Esophagus (tissue), 2 donors: ENCODE measurements around the gene RPL10A. TPM values are rescaled to one million over a fixed set of nuclear protein-coding genes. Genes with fewer than 3 reads are reported as not detected.

ENCODE experiments used
- H3K27ac ChIP-seq, 2 donors: one replicate each; pipeline ENCODE4 v1.5.1; 2013; ENCODE audit warnings: low read depth in 2 of 2, mild to moderate bottlenecking in 2 of 2, inconsistent platforms in 1 of 2, low read length in 1 of 2, moderate library complexity in 1 of 2
- H3K27me3 ChIP-seq, 2 donors: one replicate each; pipeline ENCODE4 v1.6.1; 2013; ENCODE audit warnings: low read length in 2 of 2, control low read depth in 1 of 2, mild to moderate bottlenecking in 1 of 2; ENCODE audit not compliant: insufficient read depth in 2 of 2, control insufficient read depth in 1 of 2
- H3K36me3 ChIP-seq, 2 donors: one replicate each; pipeline ENCODE4 v1.6.1; 2013; ENCODE audit warnings: low read length in 1 of 2; ENCODE audit not compliant: control insufficient read depth in 2 of 2, insufficient read depth in 2 of 2
- H3K4me1 ChIP-seq, 2 donors: one replicate each; pipeline ENCODE4 v1.6.1; 2013; ENCODE audit warnings: low read length in 1 of 2; ENCODE audit not compliant: control insufficient read depth in 2 of 2, insufficient read depth in 2 of 2
- H3K4me3 ChIP-seq, 2 donors: one replicate each; pipeline ENCODE4 v1.5.1; 2013; ENCODE audit warnings: low read length in 2 of 2, mild to moderate bottlenecking in 2 of 2, low read depth in 1 of 2, moderate library complexity in 1 of 2
- H3K9me3 ChIP-seq, 2 donors: one replicate each; pipeline ENCODE4 v1.6.1; 2013; ENCODE audit warnings: mild to moderate bottlenecking in 2 of 2, low read depth in 1 of 2, low read length in 1 of 2, moderate library complexity in 1 of 2; ENCODE audit not compliant: control insufficient read depth in 2 of 2, insufficient read depth in 1 of 2
- WGBS, 2 donors: extraction: QIAGEN DNeasy Blood & Tissue Kit; methylation state at CpG; one replicate each; pipeline ENCODE4 v1.1.7; 2013; 5-methylcytosine and 5-hydroxymethylcytosine counted together
- polyA plus RNA-seq, 2 donors: library from polyadenylated mRNA; stranded (reverse); fragments of 200-250 nt; gene quantifications; one replicate each; pipeline ENCODE4 v1.2.3, GENCODE V29; 2013
- donor health status: healthy with polysubstance abuse.
- donor health status: Bipolar disorder and iron deficiency.

The RPL10A gene
- polyA plus RNA-seq, 2 donors: 735 to 2,438 TPM

DNA sequence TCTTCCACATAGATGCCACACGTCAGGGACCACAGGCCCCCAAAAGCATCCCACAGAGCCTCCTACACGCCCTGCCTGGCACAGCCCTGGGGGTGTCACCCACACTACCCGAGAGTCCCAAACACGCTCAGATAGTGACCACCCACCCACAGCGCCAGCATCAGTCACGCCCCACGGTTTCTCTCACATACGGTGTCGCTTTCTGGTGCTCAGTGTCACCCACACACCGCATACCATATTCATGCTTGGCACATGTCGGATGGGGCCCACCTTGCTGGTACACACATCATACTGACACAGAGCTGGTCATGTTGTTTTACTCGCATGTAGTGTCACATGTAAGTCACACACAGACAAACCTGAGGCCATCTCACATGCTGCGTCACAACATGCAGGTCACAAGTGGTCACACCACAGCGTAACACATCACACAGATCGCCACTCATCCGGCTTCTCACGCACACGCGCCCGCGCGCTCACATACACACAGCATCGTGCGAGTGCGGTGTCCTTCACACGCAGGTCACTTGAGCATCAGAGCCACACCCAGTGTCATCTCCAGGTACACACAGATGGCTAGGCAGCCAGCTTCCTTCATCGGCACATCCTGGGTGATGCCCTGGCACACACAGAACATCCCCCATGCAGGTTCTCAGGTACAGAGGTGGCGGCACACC is 25.2 kb downstream of the RPL10A start:
- no peaks in the 10 kb centered on the region for H3K27me3 ChIP-seq

DNA sequence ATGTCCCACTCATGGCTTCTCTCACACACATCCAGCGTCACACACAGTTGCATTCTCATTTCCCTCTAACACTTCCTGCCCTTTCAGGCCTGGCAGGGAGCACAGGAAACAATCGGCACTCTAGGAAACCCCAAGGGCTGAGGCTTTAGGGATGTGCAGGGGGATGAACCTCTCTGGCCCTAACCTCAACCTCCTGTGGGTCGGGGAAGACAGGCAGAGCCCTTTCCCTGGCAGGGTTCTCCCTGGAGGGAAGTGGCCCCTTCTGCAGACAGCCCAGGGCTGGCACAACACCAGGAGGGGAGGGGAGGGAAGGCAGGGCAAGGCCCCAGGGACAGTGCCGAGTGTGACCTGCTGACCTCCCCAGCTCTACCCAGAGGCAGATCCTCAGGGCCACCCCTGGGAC is 26.0 kb downstream of the RPL10A start:
- Histone ChIP-seq H3K27ac (peak overlapping the region; percentile 36 to 74), H3K9me3 (no peaks in the 10 kb centered on the region), H3K4me3 (peak overlapping the region; percentile 25 to 89), H3K4me1 (peaks cover 22 to 55% of the 10 kb centered on the region in 2 donors), H3K36me3 (peaks cover 0 to 5% of the 10 kb centered on the region in 2 donors), H3K27me3 (no peaks in the 10 kb centered on the region)
- WGBS, 2 donors: 7 to 17% methylated on average over 3 to 4 of the region's 4 CpGs

More for the DNA sequence above, 25.2 kb downstream of the RPL10A start:
- Histone ChIP-seq H3K27ac (peak overlapping the region; percentile 36 to 74), H3K9me3 (no peaks in the 10 kb centered on the region), H3K36me3 (peaks cover 0 to 5% of the 10 kb centered on the region in 2 donors), H3K4me1 (peaks cover 22 to 50% of the 10 kb centered on the region in 2 donors), H3K4me3 (peak overlapping the region in 1 of 2 donors; percentile 12)
- 77 to 79% methylated on average over 28 of the region's 28 CpGs for WGBS, 2 donors

DNA sequence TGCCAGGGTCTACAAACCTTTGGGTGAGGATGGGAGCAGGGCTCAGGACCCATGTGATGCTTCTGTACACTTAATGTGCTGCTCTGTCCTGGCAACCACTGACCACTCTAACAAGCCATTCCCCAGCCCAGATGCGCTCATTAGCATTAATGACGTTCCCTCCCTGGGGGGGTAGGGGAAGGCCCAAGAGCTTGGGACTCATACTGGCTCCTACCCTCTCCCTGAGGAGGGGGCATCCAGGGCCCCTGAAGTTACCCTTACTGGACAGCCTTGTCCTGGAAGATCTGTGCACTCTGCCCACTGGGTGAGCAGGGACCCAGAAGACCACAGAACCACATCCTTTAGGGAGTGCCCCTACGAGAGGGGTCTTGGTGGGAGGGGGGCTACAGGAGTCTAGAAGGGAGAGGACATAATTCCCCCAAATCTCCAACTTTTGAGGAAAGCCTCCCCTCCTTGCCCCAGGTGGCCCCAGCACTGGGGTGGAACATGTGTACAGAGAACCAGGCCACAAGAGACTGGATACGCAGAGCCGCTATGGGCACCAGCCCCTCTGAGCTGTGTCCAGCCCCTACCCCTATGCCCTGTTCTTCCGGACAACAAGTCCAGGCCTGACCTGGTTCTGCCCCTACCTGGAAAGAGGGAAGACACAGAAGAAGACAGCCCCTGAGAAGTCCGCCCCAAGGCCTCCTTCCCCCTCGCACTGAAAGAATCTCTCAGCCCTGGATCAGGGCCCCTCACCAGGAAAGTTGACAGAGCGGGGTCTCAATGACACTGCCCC is 27.2 kb downstream of the RPL10A start:
- Histone ChIP-seq H3K27ac (peak overlapping the region; percentile 96 to 98), H3K4me3 (peak overlapping the region; percentile 75 to 89), H3K4me1 (peaks cover 19 to 52% of the 10 kb centered on the region in 2 donors), H3K9me3 (no peaks in the 10 kb centered on the region), H3K36me3 (peaks cover 0 to 5% of the 10 kb centered on the region in 2 donors), H3K27me3 (no peaks in the 10 kb centered on the region)
- 38 to 49% methylated on average over 9 of the region's 9 CpGs for WGBS, 2 donors

DNA sequence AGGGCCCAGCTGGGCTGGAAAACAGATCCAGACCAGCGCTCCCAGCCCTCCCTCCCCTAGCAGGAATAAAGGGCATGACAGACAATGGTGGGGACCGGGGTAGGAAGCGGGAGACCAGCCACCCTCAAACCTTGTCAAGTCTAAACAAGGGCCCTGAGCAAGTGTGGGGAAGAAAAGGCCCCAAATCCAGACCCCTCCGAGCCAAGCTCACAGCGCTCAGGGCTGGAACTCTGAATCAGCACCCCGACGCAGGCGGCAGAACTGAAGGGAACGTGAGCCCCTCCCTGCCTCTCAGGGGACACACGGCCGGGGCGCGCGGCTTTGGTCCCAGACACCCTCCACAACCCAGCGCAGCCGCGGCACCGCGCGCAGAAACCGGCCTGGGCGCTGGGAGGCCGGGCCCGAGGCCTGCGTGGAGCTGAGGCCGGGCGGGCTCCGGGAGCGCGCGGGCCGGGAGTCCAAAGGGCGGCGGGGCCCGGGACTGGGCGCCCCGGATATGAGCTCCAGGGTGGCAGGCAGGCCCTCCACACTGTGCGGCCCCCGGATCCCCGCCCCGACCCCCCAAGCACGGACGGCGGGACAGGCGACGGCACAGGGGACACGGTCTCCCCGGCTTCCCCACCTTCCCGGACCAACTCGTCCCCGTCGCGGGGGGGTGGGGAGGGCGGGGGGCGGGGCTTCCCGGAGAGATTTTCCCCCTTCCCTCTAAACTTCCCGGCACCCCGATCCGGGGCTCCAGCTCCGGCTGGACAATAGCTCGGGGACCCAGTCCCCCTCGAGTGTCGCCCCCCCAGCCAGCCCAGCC is 28.0 kb downstream of the RPL10A start:
- Histone ChIP-seq H3K4me3 (peak overlapping the region; percentile 75 to 89), H3K4me1 (peaks cover 18 to 49% of the 10 kb centered on the region in 2 donors), H3K9me3 (no peaks in the 10 kb centered on the region), H3K27ac (peak overlapping the region; percentile 96 to 98), H3K36me3 (peaks cover 0 to 5% of the 10 kb centered on the region in 2 donors), H3K27me3 (no peaks in the 10 kb centered on the region)
- 11 to 13% methylated on average over 46 to 63 of the region's 63 CpGs for WGBS, 2 donors

DNA sequence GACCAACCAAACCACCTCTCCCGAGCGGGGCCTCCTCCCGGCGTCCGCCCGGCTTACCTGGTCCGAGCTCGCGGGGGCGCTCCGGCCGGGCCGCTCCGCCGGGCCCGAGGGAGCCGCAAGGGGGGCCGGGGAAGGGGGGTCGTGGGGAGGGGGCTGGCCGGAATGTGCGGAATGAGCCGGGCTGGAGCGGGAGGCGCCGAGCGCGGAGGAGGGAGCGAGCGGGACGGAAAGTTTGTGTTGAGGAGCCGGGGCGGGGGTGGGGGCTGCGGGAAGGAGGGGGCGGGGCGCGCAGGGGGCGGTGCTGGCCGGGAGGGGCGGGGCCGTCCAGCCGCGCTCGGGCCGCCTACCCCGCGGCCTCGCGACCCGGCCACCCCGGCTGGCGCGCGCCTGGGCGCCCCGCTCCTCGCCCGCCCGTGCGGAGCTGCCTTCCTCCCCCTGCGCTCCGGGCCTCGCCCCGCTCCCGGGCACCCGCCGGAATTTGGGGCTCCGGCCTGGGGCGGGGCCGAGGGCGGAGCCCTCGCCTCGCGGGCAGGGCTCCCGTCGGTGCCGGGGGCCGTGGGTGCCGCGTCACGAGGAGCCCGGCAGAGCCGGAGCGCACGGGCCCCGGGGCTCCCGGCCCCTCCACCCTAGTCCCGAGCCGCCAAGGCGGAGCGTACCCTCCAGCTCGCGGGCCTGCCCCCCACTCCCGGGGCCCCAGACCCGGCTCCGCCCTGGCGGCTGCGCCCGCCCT is 28.8 kb downstream of the RPL10A start, which contains the start of gene TEAD3:
TSS of gene TEAD3 (minus strand) at position 239 of the 730 bp plus-strand sequence.
- H3K27ac ChIP-seq: peak within 1 kb of the TSS; percentile 96 to 98
- WGBS, 2 donors: 0 to 1% methylated on average over 28 to 87 of the region's 98 CpGs
- H3K36me3 ChIP-seq: peaks cover 0 to 5% of the 10 kb centered on the region in 2 donors
- no peaks in the 10 kb centered on the region for H3K9me3 ChIP-seq
- H3K4me1 ChIP-seq: peaks cover 10 to 41% of the 10 kb centered on the region in 2 donors
- H3K27me3 ChIP-seq: no peaks in the 10 kb centered on the region
- peak within 1 kb of the TSS; percentile 75 to 89 for H3K4me3 ChIP-seq

DNA sequence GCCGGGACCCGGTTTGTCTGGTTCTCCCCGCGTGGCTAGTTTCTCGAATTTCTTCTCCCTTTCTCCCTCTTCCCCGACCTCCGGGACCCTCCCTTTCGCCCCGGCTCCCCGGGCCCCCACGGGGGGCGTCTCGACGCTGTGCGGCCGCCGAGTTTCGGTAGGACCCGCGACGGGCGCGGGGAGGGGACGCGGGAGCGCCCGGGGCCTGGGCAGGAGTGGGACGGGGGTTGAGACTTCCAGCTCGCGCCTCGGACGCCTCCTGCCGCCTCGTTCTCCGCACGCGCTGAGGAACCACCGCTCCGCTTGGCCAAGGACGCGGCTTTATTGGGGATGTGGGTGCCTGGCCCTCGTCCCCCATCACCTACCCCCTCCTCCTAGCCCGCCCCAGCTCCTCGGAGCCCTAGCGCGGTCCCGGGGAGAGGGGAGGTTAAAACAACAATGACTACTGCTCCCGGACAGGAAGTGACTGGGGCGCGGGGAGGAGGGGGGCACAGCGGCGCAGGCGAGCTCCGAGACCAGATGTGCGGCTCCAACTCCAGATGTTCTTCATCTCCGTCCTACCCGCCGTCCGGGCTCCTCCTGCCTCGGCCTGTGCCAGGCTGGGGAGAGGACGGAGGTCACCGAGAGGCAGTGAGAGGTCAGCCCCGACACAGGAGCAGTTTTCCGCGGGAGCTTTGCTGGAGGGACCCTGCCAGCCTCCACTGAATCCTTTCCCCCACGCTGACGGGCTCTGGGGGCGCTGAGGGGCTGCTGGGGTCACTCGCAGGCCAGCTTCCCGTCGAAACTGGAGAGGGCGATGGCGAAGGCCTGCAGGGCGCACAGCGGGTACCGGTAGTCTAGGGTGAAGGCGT is 29.6 kb downstream of the RPL10A start:
- 3 to 8% methylated on average over 59 to 77 of the region's 77 CpGs for WGBS, 2 donors
- no peaks in the 10 kb centered on the region for H3K9me3 ChIP-seq
- H3K4me1 ChIP-seq: peaks cover 7 to 33% of the 10 kb centered on the region in 2 donors
- no peaks in the 10 kb centered on the region for H3K27me3 ChIP-seq
- H3K27ac ChIP-seq: peak overlapping the region; percentile 96 to 98
- H3K36me3 ChIP-seq: peaks cover 0 to 5% of the 10 kb centered on the region in 2 donors
- H3K4me3 ChIP-seq: peak overlapping the region; percentile 64 to 89

DNA sequence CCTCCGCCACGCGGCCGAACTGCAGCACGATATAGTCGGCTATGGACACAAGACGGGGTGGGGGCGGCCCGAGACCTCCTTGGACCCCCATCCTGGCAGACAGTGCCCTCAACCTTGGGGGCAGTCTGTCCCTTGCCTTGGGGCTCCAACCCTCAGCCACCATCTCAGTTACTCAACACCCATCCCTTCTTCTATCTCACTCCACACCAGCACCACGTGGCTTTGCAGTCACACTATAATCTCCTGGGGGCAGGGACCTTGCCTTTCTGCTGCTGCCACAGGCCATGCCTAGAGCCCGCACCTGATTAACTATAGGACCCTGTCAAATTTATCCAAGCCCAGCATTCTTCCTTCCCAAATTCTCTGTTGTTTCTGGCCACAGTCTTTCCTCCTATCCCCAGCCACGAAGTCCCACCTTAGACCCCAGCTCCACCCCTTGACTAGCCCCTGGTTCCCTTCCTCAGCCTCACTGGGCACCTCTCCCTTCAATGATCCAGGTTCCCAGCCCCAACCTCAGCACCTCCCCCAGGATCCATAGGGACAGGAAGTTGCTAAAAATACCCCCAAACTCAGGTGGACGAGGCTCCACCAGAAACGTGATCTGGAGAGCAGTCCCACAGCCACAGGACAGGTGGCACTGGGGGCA is 30.3 kb downstream of the RPL10A start:
- peaks cover 7 to 28% of the 10 kb centered on the region in 2 donors for H3K4me1 ChIP-seq

DNA sequence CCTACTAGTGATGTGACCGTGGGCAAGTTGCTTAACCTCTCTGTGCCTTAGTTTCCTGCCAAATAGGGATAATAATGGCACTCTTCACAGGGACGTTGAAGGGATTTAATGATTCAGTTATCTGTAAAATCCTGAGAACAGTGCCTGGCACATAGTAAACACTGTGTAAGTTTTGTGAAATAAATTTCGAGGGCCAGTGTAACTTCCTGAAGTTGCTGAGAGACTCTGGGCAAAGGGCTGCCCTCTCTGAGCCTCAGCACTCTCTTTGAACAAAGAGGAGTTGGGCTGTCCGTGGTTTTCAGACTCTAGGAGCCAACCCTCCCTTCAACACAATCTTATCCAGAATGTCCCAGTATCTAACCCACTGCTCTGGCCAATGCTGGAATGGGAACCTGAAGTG is 31.2 kb downstream of the RPL10A start:
- Histone ChIP-seq H3K36me3 (no peaks in the 10 kb centered on the region), H3K27ac (no peak overlapping the region), H3K4me3 (no peak overlapping the region), H3K9me3 (no peaks in the 10 kb centered on the region), H3K4me1 (peaks cover 6 to 20% of the 10 kb centered on the region in 2 donors), H3K27me3 (no peaks in the 10 kb centered on the region)
- 81 to 84% methylated on average over 4 of the region's 4 CpGs for WGBS, 2 donors

More for the DNA sequence above, 30.3 kb downstream of the RPL10A start:
- 31 to 40% methylated on average over 14 of the region's 14 CpGs for WGBS, 2 donors
- Histone ChIP-seq H3K4me3 (peak overlapping the region; percentile 64 to 89), H3K27me3 (no peaks in the 10 kb centered on the region), H3K36me3 (peaks cover 0 to 2% of the 10 kb centered on the region in 2 donors), H3K27ac (peak overlapping the region; percentile 96 to 98), H3K9me3 (no peaks in the 10 kb centered on the region)
